ENCODE results near the gene TMEM126A. TPM values are rescaled to one million over a fixed set of nuclear protein-coding genes. Genes with fewer than 3 reads are reported as not detected.
"Not testable (repeated sequence)": the region's sequence is repeated elsewhere in the genome, so short reads cannot be mapped to it uniquely, and the experiment has no call there.

TMEM126A gene
- 10 to 100 TPM in 2 of 4 donors, 1 to 10 TPM in 1, not detected in 1; 4.0 to 17.5 (median 11.3) TPM for total RNA-seq

DNA sequence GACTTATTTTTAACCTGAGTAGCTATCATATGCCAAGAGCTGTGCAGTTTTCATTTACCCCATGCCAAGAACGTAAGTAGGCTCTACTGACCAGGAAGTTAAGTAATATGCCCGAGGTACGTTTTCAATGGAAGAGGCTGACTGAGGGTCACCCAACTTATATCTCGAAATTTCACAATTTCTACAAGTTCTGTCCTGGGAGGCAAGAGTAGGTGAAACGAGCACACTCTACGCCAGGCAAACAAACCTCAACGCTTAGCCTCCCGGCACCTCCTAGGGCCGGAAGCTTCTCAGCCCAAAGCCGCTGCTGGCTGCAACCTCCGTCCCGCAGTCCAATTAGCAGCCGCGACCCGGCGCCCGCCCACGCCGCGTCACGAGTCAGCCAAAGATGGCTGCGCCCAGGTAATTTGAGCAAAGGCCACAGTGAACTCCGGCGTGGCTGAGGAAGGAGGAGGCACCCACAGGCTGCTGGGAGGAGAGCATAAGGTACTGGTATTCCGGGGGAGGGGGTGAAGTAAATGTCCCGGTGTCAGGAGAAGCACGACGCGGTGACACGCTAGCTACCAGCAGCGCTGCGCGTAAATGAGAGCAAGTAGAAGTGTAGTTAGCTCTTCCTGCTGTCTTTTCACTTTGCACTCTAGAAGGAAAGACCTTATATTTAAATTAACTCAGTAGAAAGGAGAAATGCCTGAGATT, at the start of gene TMEM126A:
Gene TMEM126A, plus strand, starts transcription at position 364 of the 696 bp plus-strand sequence. CDS start 2,289 bp downstream, outside the sequence.
- in situ Hi-C loops (cut with MboI; ENCODE audit: low pct_ligation_motif_present in 1 of 4, low pct_unique_long_range_greater_than_20kb in 1 of 4, low sequenced_read_pairs in 3 of 4) (no loop called here), intact Hi-C loops (cut with DNase I; ENCODE audit: low total_unique reads) (no loop called here)
- H3K27ac ChIP-seq = peak within 1 kb of the TSS; percentile 82 to 91 (median 84)
- H3K4me3 ChIP-seq = peak within 1 kb of the TSS; percentile 46 to 78 (median 56)
- peak; percentile 90 for TF ChIP-seq POLR2A (IDR thresholded peaks at IDR 0.05)
- TF ChIP-seq EP300 (IDR thresholded peaks at IDR 0.05; ENCODE audit: low read depth) = no peak
- TF ChIP-seq POLR2AphosphoS5 (IDR thresholded peaks at IDR 0.05) = peak; percentile 85 to 92 (median 88)
- TF ChIP-seq, protein P1, sequence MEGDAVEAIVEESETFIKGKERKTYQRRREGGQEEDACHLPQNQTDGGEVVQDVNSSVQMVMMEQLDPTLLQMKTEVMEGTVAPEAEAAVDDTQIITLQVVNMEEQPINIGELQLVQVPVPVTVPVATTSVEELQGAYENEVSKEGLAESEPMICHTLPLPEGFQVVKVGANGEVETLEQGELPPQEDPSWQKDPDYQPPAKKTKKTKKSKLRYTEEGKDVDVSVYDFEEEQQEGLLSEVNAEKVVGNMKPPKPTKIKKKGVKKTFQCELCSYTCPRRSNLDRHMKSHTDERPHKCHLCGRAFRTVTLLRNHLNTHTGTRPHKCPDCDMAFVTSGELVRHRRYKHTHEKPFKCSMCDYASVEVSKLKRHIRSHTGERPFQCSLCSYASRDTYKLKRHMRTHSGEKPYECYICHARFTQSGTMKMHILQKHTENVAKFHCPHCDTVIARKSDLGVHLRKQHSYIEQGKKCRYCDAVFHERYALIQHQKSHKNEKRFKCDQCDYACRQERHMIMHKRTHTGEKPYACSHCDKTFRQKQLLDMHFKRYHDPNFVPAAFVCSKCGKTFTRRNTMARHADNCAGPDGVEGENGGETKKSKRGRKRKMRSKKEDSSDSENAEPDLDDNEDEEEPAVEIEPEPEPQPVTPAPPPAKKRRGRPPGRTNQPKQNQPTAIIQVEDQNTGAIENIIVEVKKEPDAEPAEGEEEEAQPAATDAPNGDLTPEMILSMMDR (IDR thresholded peaks at IDR 0.05) = no peak
- WGBS, 2 donors (ENCODE audit: low coverage in 1 of 2) = 0% methylated on average over 7 to 33 of the region's 33 CpGs
- H3K4me1 ChIP-seq = peaks cover 10 to 32% (median 18%) of the 10 kb centered on the region in 4 donors
- no peaks in the 10 kb centered on the region for H3K9me3 ChIP-seq
- H3K27me3 ChIP-seq = no peaks in the 10 kb centered on the region
- no peaks in the 10 kb centered on the region for H3K36me3 ChIP-seq
- DNase-seq = peak; percentile 92

DNA sequence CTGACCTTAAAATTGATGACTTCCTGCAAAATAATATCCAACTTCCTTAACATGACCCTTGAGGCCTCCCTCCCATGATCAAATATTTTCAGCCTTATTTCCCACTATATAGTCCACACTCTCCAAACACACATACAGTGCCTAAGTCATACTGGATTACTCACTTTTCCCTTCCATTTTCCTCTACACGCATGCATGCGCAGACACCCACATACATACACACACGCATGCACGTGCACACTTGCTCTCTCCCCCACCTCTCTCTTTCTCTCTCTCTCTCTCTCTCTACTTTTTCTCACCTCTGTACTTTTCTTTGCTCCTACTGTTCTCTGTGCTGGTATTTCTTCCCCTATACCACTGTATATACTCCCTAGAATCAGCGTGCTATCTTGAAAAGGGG, 48.7 kb upstream of the TMEM126A start:
- intact Hi-C loops (cut with DNase I; ENCODE audit: low total_unique reads) (no loop called here), in situ Hi-C loops (cut with MboI; ENCODE audit: low pct_ligation_motif_present in 1 of 4, low pct_unique_long_range_greater_than_20kb in 1 of 4, low sequenced_read_pairs in 3 of 4) (loop anchor here in 3 of 4 donors (25.0 kb wide), 2 partner anchors 812 to 1037 kb away; no protein-coding TSS in a partner anchor)
- Histone ChIP-seq H3K27ac (no peak overlapping the region), H3K36me3 (no peaks in the 10 kb centered on the region), H3K27me3 (no peaks in the 10 kb centered on the region), H3K4me1 (no peaks in the 10 kb centered on the region), H3K4me3 (no peak overlapping the region), H3K9me3 (no peaks in the 10 kb centered on the region)
- WGBS, 2 donors (ENCODE audit: low coverage in 1 of 2) = 76% methylated on average over 5 of the region's 5 CpGs
- no peak for DNase-seq
- TF ChIP-seq, protein P1 (IDR thresholded peaks at IDR 0.05) = no peak
- TF ChIP-seq POLR2A (IDR thresholded peaks at IDR 0.05) (no peak), EP300 (IDR thresholded peaks at IDR 0.05; ENCODE audit: low read depth) (no peak), POLR2AphosphoS5 (IDR thresholded peaks at IDR 0.05) (no peak)

DNA sequence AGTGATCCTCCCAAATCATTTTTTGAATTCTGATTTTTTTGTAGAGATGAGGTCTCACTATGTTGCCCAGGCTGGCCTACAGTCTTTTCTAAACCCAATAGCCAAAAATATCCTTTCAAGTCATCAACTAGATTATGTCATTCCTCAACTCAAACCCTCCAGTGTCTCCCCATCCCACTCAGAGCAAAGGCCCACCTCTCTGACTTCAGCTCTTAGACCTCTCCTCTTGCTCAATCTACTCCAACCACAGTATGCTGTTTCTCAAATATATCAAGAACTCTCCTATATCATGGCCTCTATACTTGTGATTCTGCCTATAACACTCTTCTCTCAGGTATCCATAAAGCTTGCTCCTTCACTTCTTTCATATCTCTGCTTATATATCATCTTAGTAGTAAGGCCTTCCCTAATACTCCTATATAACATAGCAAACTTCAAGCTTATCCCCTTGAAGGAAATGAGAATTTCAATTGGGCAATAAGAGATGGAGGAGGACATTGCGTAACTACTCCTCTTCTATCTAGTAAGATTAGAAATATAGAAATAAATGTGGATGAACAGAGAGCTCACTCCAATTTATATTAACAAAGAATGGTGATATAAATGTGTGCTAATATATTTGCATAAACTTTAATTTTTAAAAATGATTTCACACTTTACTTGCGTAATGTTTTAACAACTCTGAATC, 45.1 kb upstream of the TMEM126A start:
- in situ Hi-C loops (cut with MboI; ENCODE audit: low pct_ligation_motif_present in 1 of 4, low pct_unique_long_range_greater_than_20kb in 1 of 4, low sequenced_read_pairs in 3 of 4) (loop anchor here in 1 of 4 donors (25.0 kb wide), 1 partner anchor 235 kb away; no protein-coding TSS in a partner anchor), intact Hi-C loops (cut with DNase I; ENCODE audit: low total_unique reads) (no loop called here)
- Histone ChIP-seq H3K27me3 (no peaks in the 10 kb centered on the region), H3K27ac (no peak overlapping the region), H3K36me3 (no peaks in the 10 kb centered on the region), H3K4me1 (no peaks in the 10 kb centered on the region), H3K4me3 (no peak overlapping the region), H3K9me3 (no peaks in the 10 kb centered on the region)
- TF ChIP-seq POLR2AphosphoS5 (IDR thresholded peaks at IDR 0.05) = no peak
- TF ChIP-seq POLR2A (IDR thresholded peaks at IDR 0.05) = no peak
- TF ChIP-seq EP300 (IDR thresholded peaks at IDR 0.05; ENCODE audit: low read depth) = no peak
- TF ChIP-seq, protein P1 (IDR thresholded peaks at IDR 0.05) = no peak
- DNase-seq = no peak
- 83 to 96% methylated on average over 2 of the region's 2 CpGs for WGBS, 2 donors (ENCODE audit: low coverage in 1 of 2)

DNA sequence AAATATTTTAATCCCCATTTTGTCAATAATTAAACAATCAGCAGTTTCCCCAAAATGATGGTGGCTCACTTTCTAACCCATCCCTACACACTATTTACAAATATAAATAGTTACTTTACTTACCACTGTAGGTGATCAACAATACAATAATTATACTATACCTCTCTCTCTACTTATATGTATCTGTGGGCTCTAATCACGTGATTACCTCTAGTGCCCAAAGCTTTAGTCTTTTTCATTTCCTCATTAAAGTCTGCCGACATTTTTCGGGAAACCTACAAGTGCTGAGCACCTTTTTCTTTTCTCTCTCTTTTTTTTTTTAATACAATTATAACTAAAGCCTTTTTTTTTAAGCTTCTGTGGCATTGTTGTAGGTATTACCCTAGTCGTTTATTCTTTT, 44.5 kb upstream of the TMEM126A start:
- intact Hi-C loops (cut with DNase I; ENCODE audit: low total_unique reads) = no loop called here
- no peak for TF ChIP-seq POLR2AphosphoS5 (IDR thresholded peaks at IDR 0.05)
- TF ChIP-seq POLR2A (IDR thresholded peaks at IDR 0.05) = no peak
- no peak for TF ChIP-seq EP300 (IDR thresholded peaks at IDR 0.05; ENCODE audit: low read depth)
- TF ChIP-seq, protein P1 (IDR thresholded peaks at IDR 0.05) = no peak
- Histone ChIP-seq H3K9me3 (no peaks in the 10 kb centered on the region), H3K27me3 (no peaks in the 10 kb centered on the region), H3K36me3 (no peaks in the 10 kb centered on the region), H3K27ac (no peak overlapping the region), H3K4me1 (no peaks in the 10 kb centered on the region), H3K4me3 (no peak overlapping the region)
- WGBS, 2 donors (ENCODE audit: low coverage in 1 of 2) = 82 to 85% methylated on average over 4 of the region's 4 CpGs
- in situ Hi-C loops (cut with MboI; ENCODE audit: low pct_ligation_motif_present in 1 of 4, low pct_unique_long_range_greater_than_20kb in 1 of 4, low sequenced_read_pairs in 3 of 4) = loop anchor here in 1 of 4 donors (25.0 kb wide), 1 partner anchor 234 kb away; no protein-coding TSS in a partner anchor
- DNase-seq = no peak

DNA sequence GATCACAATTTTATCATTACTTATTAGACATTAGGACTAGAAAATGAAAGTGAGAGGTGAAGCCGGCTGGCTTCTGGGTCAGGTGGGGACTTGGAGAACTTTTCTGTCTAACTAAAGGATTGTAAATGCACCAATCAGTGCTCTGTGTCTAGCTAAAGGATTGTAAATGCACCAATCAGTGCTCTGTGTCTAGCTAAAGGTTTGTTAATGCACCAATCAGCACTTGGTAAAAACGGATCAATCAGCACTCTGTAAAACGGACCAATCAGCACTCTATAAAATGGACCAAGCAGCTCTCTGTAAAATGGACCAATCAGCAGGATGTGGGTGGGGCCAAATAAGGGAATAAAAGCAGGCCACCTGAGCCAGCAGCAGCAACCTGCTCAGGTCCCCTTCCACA, 41.5 kb upstream of the TMEM126A start:
- H3K4me3 ChIP-seq; intact Hi-C loops (cut with DNase I; ENCODE audit: low total_unique reads); H3K4me1 ChIP-seq; DNase-seq; H3K27me3 ChIP-seq; H3K9me3 ChIP-seq; H3K27ac ChIP-seq; H3K36me3 ChIP-seq: not testable (repeated sequence)
- WGBS, 2 donors (ENCODE audit: low coverage in 1 of 2) = 89 to 90% methylated on average over 3 of the region's 3 CpGs
- in situ Hi-C loops (cut with MboI; ENCODE audit: low pct_ligation_motif_present in 1 of 4, low pct_unique_long_range_greater_than_20kb in 1 of 4, low sequenced_read_pairs in 3 of 4) = loop anchor here in 1 of 4 donors (25.0 kb wide), 1 partner anchor 231 kb away; no protein-coding TSS in a partner anchor

DNA sequence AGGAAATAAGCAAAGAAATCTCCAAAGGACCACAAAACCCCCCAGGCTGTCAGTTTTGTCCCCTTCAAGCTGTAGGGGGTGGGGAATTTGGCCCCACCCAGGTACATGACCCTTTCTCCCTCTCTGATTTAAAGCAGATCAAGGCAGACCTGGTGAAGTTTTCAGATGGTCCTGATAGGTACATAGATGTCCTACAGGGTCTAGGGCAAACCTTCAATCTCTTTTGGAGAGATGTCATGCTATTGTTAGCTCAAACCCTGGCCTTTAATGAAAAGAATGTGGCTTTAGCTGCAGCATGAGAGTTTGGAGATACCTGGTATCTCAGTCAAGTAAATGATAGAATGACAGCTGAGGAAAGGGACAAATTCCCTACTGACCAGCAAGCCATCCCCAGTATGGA, 39.1 kb upstream of the TMEM126A start:
- intact Hi-C loops (cut with DNase I; ENCODE audit: low total_unique reads) = not testable (repeated sequence)
- in situ Hi-C loops (cut with MboI; ENCODE audit: low pct_ligation_motif_present in 1 of 4, low pct_unique_long_range_greater_than_20kb in 1 of 4, low sequenced_read_pairs in 3 of 4) = loop anchor here in 1 of 4 donors (25.0 kb wide), 1 partner anchor 229 kb away; no protein-coding TSS in a partner anchor

More for the DNA sequence above, 39.1 kb upstream of the TMEM126A start:
- H3K27ac ChIP-seq, DNase-seq, H3K4me3 ChIP-seq, H3K4me1 ChIP-seq, H3K36me3 ChIP-seq, H3K27me3 ChIP-seq, H3K9me3 ChIP-seq: not testable (repeated sequence)
